Ectodermal cell (in vitro differentiated cells): ENCODE data around the gene TDRKH.
"Not testable (repeated sequence)": the region's sequence is repeated elsewhere in the genome, so short reads cannot be mapped to it uniquely, and the experiment has no call there.

Source experiments
- H3K27ac ChIP-seq: 2 replicates; pipeline ENCODE4 v1.7.0; 2013; ENCODE audit warnings: mild to moderate bottlenecking, low read depth, low read length; ENCODE audit not compliant: insufficient read depth, poor library complexity, severe bottlenecking
- H3K27me3 ChIP-seq: 2 replicates; pipeline ENCODE4 v1.7.0; 2013; ENCODE audit warnings: mild to moderate bottlenecking, low read length; ENCODE audit not compliant: insufficient read depth, control insufficient read depth, poor library complexity, severe bottlenecking
- H3K36me3 ChIP-seq: one replicate; pipeline ENCODE4 v1.7.0; 2013; ENCODE audit warnings: low read length; ENCODE audit not compliant: control insufficient read depth, insufficient read depth
- H3K4me1 ChIP-seq: one replicate; pipeline ENCODE4 v1.7.0; 2013; ENCODE audit warnings: low read length; ENCODE audit not compliant: control insufficient read depth, insufficient read depth
- H3K4me3 ChIP-seq: 2 replicates; pipeline ENCODE4 v1.7.0; 2013; ENCODE audit warnings: low read depth, low read length, control low read depth; ENCODE audit not compliant: insufficient read depth
- H3K9me3 ChIP-seq: 2 replicates; pipeline ENCODE4 v1.7.0; 2013; ENCODE audit warnings: mild to moderate bottlenecking, low read length, moderate library complexity; ENCODE audit not compliant: control insufficient read depth
- WGBS, 2 experiments: methylation state at CpG; one replicate each; pipeline ENCODE4 v1.1.7; 2013; ENCODE audit warnings: missing lambda C conversion rate in 2 of 2; 5-methylcytosine and 5-hydroxymethylcytosine counted together

The TDRKH gene

GRCh38 chr1:151768351-151769066 lies 21.8 kb downstream of the TDRKH start:
- not testable (repeated sequence) for H3K27me3 ChIP-seq

GRCh38 chr1:151763990-151764389 lies 26.3 kb downstream of the TDRKH start:
- Histone ChIP-seq H3K4me3 (peak overlapping the region; percentile 68), H3K27me3 (no peaks in the 10 kb centered on the region), H3K27ac (no peak overlapping the region), H3K9me3 (no peaks in the 10 kb centered on the region), H3K4me1 (peaks cover 3% of the 10 kb centered on the region), H3K36me3 (peaks cover 6% of the 10 kb centered on the region)
- 88 to 89% methylated on average over 10 of the region's 10 CpGs for WGBS, 2 experiments

More at GRCh38 chr1:151768351-151769066, 21.8 kb downstream of the TDRKH start:
- not testable (repeated sequence) for H3K9me3 ChIP-seq, H3K4me1 ChIP-seq, H3K36me3 ChIP-seq, H3K4me3 ChIP-seq, H3K27ac ChIP-seq
- WGBS, 2 experiments: 70 to 96% methylated on average over 2 of the region's 7 CpGs

GRCh38 chr1:151762941-151763921 lies 27.1 kb downstream of the TDRKH start, which contains the start of gene MRPL9:
Gene MRPL9 (minus strand): TSS chr1:151763496. CDS start chr1:151763479, 17 bp downstream.
- no peaks in the 10 kb centered on the region for H3K27me3 ChIP-seq
- peaks cover 3% of the 10 kb centered on the region for H3K4me1 ChIP-seq
- peaks cover 6% of the 10 kb centered on the region for H3K36me3 ChIP-seq
- WGBS, 2 experiments: 1% methylated on average over 66 to 68 of the region's 68 CpGs
- no peaks in the 10 kb centered on the region for H3K9me3 ChIP-seq
- H3K4me3 ChIP-seq: peak within 1 kb of the TSS; percentile 68
- peak within 1 kb of the TSS; percentile 31 for H3K27ac ChIP-seq

GRCh38 chr1:151760597-151761385 lies 29.5 kb downstream of the TDRKH start:
- H3K27ac ChIP-seq: no peak overlapping the region
- peaks cover 6% of the 10 kb centered on the region for H3K36me3 ChIP-seq
- WGBS, 2 experiments: 82 to 93% methylated on average over 5 to 7 of the region's 7 CpGs
- H3K4me1 ChIP-seq: peaks cover 3% of the 10 kb centered on the region
- no peak overlapping the region for H3K4me3 ChIP-seq
- H3K9me3 ChIP-seq: no peaks in the 10 kb centered on the region
- H3K27me3 ChIP-seq: no peaks in the 10 kb centered on the region

GRCh38 chr1:151759241-151759640 lies 31.1 kb downstream of the TDRKH start:
- Histone ChIP-seq H3K27me3 (no peaks in the 10 kb centered on the region), H3K27ac (no peak overlapping the region), H3K36me3 (peaks cover 6% of the 10 kb centered on the region), H3K9me3 (no peaks in the 10 kb centered on the region), H3K4me3 (no peak overlapping the region), H3K4me1 (peaks cover 3% of the 10 kb centered on the region)

GRCh38 chr1:151756291-151756690 lies 34.0 kb downstream of the TDRKH start:
- H3K4me3 ChIP-seq: no peak overlapping the region
- peaks cover 6% of the 10 kb centered on the region for H3K36me3 ChIP-seq
- 84 to 90% methylated on average over 1 of the region's 1 CpG for WGBS, 2 experiments
- H3K9me3 ChIP-seq: no peaks in the 10 kb centered on the region
- H3K27ac ChIP-seq: no peak overlapping the region
- H3K27me3 ChIP-seq: no peaks in the 10 kb centered on the region
- no peaks in the 10 kb centered on the region for H3K4me1 ChIP-seq

GRCh38 chr1:151741516-151741915 lies 48.8 kb downstream of the TDRKH start:
- H3K4me1 ChIP-seq: no peaks in the 10 kb centered on the region
- no peak overlapping the region for H3K27ac ChIP-seq
- H3K27me3 ChIP-seq: peaks cover 4% of the 10 kb centered on the region
- peaks cover 2% of the 10 kb centered on the region for H3K9me3 ChIP-seq
- 92 to 93% methylated on average over 4 of the region's 4 CpGs for WGBS, 2 experiments
- no peak overlapping the region for H3K4me3 ChIP-seq
- no peaks in the 10 kb centered on the region for H3K36me3 ChIP-seq

- WGBS, 2 experiments: 83% methylated on average over 3 of the region's 3 CpGs
- H3K36me3 ChIP-seq: no peaks in the 10 kb centered on the region
These were observed 50.5 kb downstream of the TDRKH start for GRCh38 chr1:151739590-151740355.

GRCh38 chr1:151737479-151737878 lies 52.8 kb downstream of the TDRKH start:
- peaks cover 2% of the 10 kb centered on the region for H3K9me3 ChIP-seq
- H3K27ac ChIP-seq: no peak overlapping the region
- H3K4me1 ChIP-seq: no peaks in the 10 kb centered on the region
- no peaks in the 10 kb centered on the region for H3K27me3 ChIP-seq
- no peak overlapping the region for H3K4me3 ChIP-seq
- H3K36me3 ChIP-seq: no peaks in the 10 kb centered on the region

More at GRCh38 chr1:151739590-151740355, 50.5 kb downstream of the TDRKH start:
- peaks cover 4% of the 10 kb centered on the region for H3K27me3 ChIP-seq
- H3K27ac ChIP-seq: no peak overlapping the region
- H3K4me1 ChIP-seq: no peaks in the 10 kb centered on the region
- peaks cover 2% of the 10 kb centered on the region for H3K9me3 ChIP-seq
- no peak overlapping the region for H3K4me3 ChIP-seq
